ENCODE measurements around the gene USH2A. TPM values are rescaled to one million over a fixed set of nuclear protein-coding genes. Genes with fewer than 3 reads are reported as not detected.
A peak's percentile ranks its signal among the peaks of the same experiment; 100 is the strongest.

USH2A gene
- total RNA-seq, 1 experiment from 2014 or later = not detected

DNA sequence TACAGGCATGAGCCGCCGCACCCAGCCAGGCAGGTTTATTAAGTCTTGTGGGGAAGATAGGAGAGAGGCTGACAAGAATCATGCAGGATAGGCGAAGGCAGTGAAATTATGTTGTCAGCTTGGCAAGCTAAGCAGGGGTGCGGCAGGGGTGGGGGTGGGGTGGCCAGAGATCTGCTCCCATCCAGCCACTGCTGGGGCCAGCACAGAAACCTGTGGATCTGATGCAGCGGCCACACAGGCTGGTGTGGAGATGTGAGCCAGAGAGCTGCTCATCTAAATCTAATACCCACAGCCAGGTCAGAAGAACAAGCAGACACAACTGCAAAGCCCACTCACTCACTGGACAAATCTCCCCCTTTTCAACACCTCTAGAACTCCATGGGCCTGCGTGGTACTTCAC, 787.4 kb downstream of the USH2A start:
- Histone ChIP-seq H3K27me3 (ENCODE audit: insufficient read depth, low read length) (no peaks in the 10 kb centered on the region), H3K9ac (ENCODE audit: low read length) (no peak overlapping the region), H3K4me2 (ENCODE audit: low read length) (no peak overlapping the region), H2AFZ (ENCODE audit: low read depth, low read length, poor library complexity, severe bottlenecking) (no peak overlapping the region), H3K9me3 (ENCODE audit: control insufficient read depth in 1 of 2, insufficient read depth in 1 of 2, low read depth in 1 of 2, low read length in 2 of 2) (no peaks in the 10 kb centered on the region), H4K20me1 (ENCODE audit: insufficient read depth) (no peaks in the 10 kb centered on the region), H3K4me3 (replicated peaks in 1 of 2; ENCODE audit: low read depth in 1 of 2, low read length in 2 of 2) (no peak overlapping the region), H3K4me1 (ENCODE audit: control insufficient read depth in 1 of 2, insufficient read depth in 2 of 2, low read length in 2 of 2) (peaks cover 0 to 3% of the 10 kb centered on the region in 2 experiments; a peak in 1 of 4 replicates), H3K36me3 (ENCODE audit: control insufficient read depth in 1 of 2, insufficient read depth in 2 of 2, low read length in 2 of 2) (no peaks in the 10 kb centered on the region), H3K79me2 (ENCODE audit: insufficient read depth, low read length) (no peaks in the 10 kb centered on the region), H3K27ac (ENCODE audit: low read depth, low read length) (no peak overlapping the region), H3K9me2 (ENCODE audit: insufficient read depth) (no peaks in the 10 kb centered on the region)
- RAD21 ChIA-PET (ENCODE audit: low non-redundant PET in 1 of 2, low total read pairs in 2 of 2, uncharacterized antibody in 2 of 2, unreplicated experiment in 2 of 2) = no interaction called here
- CTCF ChIA-PET = no interaction called here
- TF ChIP-seq, protein P1, sequence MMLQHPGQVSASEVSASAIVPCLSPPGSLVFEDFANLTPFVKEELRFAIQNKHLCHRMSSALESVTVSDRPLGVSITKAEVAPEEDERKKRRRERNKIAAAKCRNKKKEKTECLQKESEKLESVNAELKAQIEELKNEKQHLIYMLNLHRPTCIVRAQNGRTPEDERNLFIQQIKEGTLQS (IDR thresholded peaks at IDR 0.05) = no peak
- no peak for TF ChIP-seq CBX3 (IDR thresholded peaks at IDR 0.05; ENCODE audit: low read depth)
- TF ChIP-seq POLR2AphosphoS5 (IDR thresholded peaks at IDR 0.05; ENCODE audit: low read depth, low read length) = no peak
- TF ChIP-seq ZFX (IDR thresholded peaks at IDR 0.05) = no peak
- TF ChIP-seq SRF (IDR thresholded peaks at IDR 0.05; ENCODE audit: low read depth) = no peak
- POLR2A ChIA-PET = no interaction called here
- no TSS peak for BruUV-seq (replicated peaks)
- intact Hi-C loops (cut with micrococcal nuclease) = no loop called here
- ATAC-seq = no peak
- DNase-seq (ENCODE audit: low read depth, low spot score) = no peak

DNA sequence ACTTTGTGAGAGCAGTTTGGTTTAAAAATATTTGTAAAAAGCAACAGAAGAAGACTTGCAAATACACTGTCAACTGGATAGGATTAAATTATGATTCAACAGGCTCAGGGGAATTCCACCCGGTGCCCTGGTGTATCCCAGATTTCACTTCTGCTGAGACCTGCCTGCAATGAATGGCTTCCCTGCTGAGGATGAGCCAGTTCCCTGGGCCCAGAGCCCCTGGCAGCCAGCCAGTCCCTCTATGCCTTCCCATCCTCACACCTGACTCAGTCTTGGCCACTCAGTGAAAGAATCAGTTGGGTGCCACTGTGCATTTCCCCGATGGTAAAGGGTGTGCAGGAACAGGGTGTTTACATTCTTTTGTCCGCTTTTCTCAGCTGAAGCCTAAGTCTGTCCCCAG, 791.8 kb downstream of the USH2A start:
- TF ChIP-seq SIN3A (IDR thresholded peaks at IDR 0.05; ENCODE audit: low read depth) (no peak), ELF1 (IDR thresholded peaks at IDR 0.05; ENCODE audit: borderline replicate concordance, low read depth) (no peak), CEBPB (IDR thresholded peaks at IDR 0.05; ENCODE audit: low read depth) (no peak), SRF (IDR thresholded peaks at IDR 0.05; ENCODE audit: low read depth) (no peak), ZNF274 (IDR thresholded peaks at IDR 0.05; ENCODE audit: low read depth, low read length) (no peak), SP1 (IDR thresholded peaks at IDR 0.05; ENCODE audit: low read depth) (no peak), CBX3 (IDR thresholded peaks at IDR 0.05; ENCODE audit: low read depth) (no peak), EZH2 (IDR thresholded peaks at IDR 0.05) (no peak), ZFX (IDR thresholded peaks at IDR 0.05) (no peak), FOSL1 (IDR thresholded peaks at IDR 0.05; ENCODE audit: low read depth) (no peak), POLR2A (IDR thresholded peaks at IDR 0.05; ENCODE audit: borderline replicate concordance, extremely low read depth, insufficient read depth, insufficient read length) (no peak), POLR2AphosphoS5 (IDR thresholded peaks at IDR 0.05; ENCODE audit: low read depth, low read length) (no peak), TCF7L2 (IDR thresholded peaks at IDR 0.05; ENCODE audit: borderline replicate concordance, extremely low read depth, insufficient read depth, insufficient read length) (no peak)
- TF ChIP-seq, protein P2, sequence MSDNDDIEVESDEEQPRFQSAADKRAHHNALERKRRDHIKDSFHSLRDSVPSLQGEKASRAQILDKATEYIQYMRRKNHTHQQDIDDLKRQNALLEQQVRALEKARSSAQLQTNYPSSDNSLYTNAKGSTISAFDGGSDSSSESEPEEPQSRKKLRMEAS (IDR thresholded peaks at IDR 0.05) = no peak
- TF ChIP-seq, protein P1 (IDR thresholded peaks at IDR 0.05) = no peak
- TF ChIP-seq, protein P3, sequence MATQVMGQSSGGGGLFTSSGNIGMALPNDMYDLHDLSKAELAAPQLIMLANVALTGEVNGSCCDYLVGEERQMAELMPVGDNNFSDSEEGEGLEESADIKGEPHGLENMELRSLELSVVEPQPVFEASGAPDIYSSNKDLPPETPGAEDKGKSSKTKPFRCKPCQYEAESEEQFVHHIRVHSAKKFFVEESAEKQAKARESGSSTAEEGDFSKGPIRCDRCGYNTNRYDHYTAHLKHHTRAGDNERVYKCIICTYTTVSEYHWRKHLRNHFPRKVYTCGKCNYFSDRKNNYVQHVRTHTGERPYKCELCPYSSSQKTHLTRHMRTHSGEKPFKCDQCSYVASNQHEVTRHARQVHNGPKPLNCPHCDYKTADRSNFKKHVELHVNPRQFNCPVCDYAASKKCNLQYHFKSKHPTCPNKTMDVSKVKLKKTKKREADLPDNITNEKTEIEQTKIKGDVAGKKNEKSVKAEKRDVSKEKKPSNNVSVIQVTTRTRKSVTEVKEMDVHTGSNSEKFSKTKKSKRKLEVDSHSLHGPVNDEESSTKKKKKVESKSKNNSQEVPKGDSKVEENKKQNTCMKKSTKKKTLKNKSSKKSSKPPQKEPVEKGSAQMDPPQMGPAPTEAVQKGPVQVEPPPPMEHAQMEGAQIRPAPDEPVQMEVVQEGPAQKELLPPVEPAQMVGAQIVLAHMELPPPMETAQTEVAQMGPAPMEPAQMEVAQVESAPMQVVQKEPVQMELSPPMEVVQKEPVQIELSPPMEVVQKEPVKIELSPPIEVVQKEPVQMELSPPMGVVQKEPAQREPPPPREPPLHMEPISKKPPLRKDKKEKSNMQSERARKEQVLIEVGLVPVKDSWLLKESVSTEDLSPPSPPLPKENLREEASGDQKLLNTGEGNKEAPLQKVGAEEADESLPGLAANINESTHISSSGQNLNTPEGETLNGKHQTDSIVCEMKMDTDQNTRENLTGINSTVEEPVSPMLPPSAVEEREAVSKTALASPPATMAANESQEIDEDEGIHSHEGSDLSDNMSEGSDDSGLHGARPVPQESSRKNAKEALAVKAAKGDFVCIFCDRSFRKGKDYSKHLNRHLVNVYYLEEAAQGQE (IDR thresholded peaks at IDR 0.05; ENCODE audit: low read depth) = no peak
- Histone ChIP-seq H3K4me2 (ENCODE audit: low read length) (no peak overlapping the region), H3K4me3 (replicated peaks in 1 of 2; ENCODE audit: low read depth in 1 of 2, low read length in 2 of 2) (no peak overlapping the region), H3K9ac (ENCODE audit: low read length) (no peak overlapping the region), H3K79me2 (ENCODE audit: insufficient read depth, low read length) (no peaks in the 10 kb centered on the region), H3K27me3 (ENCODE audit: insufficient read depth, low read length) (no peaks in the 10 kb centered on the region), H2AFZ (ENCODE audit: low read depth, low read length, poor library complexity, severe bottlenecking) (no peak overlapping the region), H3K4me1 (ENCODE audit: control insufficient read depth in 1 of 2, insufficient read depth in 2 of 2, low read length in 2 of 2) (peaks cover 0 to 3% of the 10 kb centered on the region in 2 experiments; a peak in 1 of 4 replicates), H3K36me3 (ENCODE audit: control insufficient read depth in 1 of 2, insufficient read depth in 2 of 2, low read length in 2 of 2) (no peaks in the 10 kb centered on the region), H4K20me1 (ENCODE audit: insufficient read depth) (no peaks in the 10 kb centered on the region), H3K9me3 (ENCODE audit: control insufficient read depth in 1 of 2, insufficient read depth in 1 of 2, low read depth in 1 of 2, low read length in 2 of 2) (no peaks in the 10 kb centered on the region), H3K27ac (ENCODE audit: low read depth, low read length) (no peak overlapping the region), H3K9me2 (ENCODE audit: insufficient read depth) (no peaks in the 10 kb centered on the region)
- ChIA-PET CTCF (no interaction called here), RAD21 (ENCODE audit: low non-redundant PET in 1 of 2, low total read pairs in 2 of 2, uncharacterized antibody in 2 of 2, unreplicated experiment in 2 of 2) (no interaction called here), POLR2A (no interaction called here)
- intact Hi-C loops (cut with micrococcal nuclease) = no loop called here
- DNase-seq (ENCODE audit: low read depth, low spot score) (no peak), ATAC-seq (peak; percentile 50)
- no TSS peak for BruUV-seq (replicated peaks)

Measured in HCT116 (cell line).